HG03460 (cell line): ENCODE measurements around the gene BRF1.

Experiments
- ATAC-seq: cut with Tn5 transposase; IDR thresholded peaks from one replicate; pipeline ENCODE4 v1.9.1; 2021; ENCODE audit not compliant: unreplicated experiment

The BRF1 gene

GRCh38 chr14:105213361-105213760, 87.4 kb downstream of the BRF1 start:
- ATAC-seq: no peak

DNA sequence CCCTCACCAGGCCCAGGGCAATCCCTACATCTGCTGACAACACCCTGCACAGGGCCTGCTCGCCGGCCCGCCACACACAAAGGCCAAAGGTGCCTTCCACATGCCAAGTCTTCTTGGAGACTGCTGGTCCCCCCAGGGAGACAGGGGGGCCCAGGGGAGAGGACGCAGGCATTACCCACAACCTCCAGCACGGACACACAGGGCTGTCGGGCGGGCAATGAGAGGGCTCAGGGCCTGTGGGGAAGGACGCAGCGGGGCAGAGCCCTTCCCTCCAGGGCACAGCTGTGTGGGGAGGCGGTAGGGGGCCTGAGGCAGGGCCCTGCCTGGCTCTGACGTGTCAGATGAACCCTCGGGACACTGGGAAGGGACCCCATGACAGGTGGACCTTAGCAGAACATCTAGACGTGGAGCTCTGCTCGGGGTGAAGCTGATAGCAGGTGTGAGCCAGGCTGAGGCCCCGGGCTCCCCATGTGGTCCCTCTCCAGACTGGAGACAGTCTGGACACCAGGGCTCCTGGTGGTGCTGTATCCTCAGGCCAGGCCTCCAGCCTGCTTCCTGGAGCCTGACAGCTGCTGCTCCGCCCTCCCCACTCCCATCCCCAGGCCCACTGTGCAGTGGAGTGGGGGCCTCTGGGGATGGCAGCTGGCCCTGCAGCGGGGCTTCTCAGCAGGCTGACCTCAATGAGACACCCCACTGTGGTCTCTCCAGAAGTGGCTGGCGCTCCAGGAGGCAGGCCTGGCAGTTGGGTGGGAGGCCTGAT, 88.1 kb downstream of the BRF1 start:
- no peak for ATAC-seq

DNA sequence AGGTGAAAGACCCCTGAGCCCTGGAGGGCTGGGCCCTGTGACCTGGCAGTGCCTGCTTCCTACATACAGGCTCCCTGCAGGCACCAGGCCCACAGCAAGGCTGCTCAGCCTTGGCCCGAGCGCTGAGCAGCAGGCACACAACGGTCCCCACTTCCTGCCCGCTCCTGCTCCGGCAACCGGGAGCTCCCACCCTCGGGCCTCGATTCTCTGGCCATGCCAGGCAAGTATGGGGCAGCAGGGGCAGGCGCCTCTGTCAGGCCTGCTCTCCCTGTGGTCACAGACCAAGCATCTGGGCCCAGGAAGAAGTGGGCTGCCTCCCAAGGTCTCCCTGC, 89.1 kb downstream of the BRF1 start:
- ATAC-seq: no peak

GRCh38 chr14:105211086-105211757, 89.6 kb downstream of the BRF1 start:
- ATAC-seq: no peak

DNA sequence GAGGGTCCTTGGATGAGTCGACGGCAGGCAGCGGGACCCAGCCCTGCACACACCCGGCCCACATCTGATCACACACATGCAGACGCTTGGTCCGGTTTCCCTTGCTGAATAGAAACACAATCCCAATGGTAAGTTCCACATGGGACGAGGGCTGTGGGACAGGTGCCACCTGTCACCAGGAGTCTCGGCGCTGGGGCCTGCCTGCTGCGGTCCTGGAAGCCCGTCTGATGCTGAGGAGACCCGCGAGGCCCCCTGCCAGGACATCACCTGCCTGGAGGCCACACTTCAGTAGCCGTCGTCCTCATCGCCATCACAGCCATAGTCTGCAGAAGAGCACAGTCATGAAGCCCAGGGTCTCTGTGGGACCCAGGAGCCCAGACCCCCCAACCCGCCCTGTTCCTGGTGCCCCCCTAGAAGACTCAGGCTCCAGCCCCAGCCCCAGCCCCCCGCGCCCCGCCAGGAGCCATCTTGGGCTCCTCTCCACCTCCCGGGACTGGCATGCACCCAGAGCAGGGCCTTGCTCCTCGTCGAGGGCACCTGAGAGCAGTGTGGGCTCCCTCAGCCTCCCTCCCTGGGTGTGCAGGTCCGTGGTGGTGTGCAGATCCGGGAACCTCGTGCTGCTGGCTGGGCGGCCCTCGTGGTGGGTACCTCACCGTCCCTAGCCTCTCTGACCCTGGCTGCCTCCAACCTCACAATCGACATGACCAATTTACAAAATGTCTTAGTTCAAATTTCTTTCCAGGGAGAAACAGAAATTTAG, 90.4 kb downstream of the BRF1 start:
- ATAC-seq: no peak

DNA sequence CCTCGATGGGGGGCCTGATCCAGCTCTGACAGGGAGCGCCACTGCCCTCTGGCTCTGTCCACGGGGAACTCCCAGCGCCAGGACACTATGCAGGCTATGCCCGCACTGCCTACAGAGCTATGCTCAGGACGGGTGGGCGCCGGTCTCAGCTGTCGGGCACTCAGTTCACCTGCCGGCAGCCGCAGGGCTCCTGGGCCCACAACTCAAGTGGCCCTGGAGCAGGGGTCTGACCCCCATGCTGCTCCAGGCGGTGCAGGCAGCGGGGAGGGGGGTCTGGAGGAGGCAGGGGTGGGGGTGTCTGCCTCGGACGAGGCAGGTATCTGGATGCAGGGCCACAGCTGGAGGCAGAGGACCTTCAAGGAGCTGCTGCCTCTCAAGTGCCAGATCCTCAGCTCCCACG, 91.2 kb downstream of the BRF1 start:
- no peak for ATAC-seq

- no peak for ATAC-seq
Observed at GRCh38 chr14:105209091-105209490, 91.7 kb downstream of the BRF1 start.

DNA sequence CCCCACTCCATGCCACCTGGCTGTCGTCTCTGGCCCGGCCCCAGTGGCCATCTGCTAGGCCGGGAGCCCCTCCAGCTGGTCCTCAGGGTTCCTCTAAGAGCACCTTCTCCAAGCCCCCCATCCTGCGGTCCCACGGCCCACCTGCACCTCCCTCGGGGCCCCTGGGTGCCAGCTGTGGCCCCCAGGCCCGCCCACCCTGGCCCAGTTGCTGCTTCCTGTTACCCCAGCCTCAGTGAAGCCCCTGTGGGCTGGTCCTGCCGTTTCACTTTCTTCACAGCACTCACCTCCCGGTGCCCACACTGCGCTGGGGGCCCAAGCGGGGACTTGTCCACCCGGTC, 92.1 kb downstream of the BRF1 start:
- ATAC-seq: no peak

DNA sequence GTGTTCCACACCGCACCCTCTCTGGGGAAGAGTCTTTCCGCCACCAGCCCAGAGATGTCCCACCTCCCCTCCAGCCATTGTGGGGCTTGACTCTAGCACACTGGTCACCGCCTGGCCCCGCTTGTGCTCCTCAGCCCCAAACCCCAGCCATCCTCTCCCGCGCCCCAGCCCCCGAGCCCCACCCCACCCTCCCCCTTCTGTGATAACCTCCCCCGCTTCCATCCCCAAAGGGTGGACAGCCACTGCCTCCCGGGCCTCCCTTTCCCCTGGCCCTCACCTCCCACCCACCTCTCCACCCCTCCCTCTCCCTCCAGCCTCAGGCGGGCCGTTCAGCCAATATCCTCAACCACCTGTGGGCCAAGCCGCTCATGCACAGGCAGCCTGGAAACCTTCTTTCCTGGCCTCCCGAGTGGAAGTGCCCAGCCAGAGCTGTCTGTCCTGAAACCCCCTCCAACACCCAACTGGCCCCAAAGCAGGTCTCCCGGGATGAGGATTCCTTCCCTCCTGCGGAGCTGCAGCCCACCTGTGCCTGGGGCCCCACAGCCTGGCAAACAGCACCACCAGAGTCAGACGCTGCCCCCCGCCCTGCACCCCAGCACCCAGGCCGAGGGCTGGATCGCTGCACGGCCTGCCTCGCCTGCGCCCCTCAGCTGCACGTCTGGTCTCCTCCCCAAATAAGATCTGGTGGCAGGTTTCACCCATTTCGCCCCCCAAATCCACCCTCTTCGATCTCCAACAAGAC, 92.6 kb downstream of the BRF1 start:
- no peak for ATAC-seq

- ATAC-seq: no peak
Observed at GRCh38 chr14:105207460-105207901, 93.3 kb downstream of the BRF1 start.

- ATAC-seq: no peak
Observed at GRCh38 chr14:105206873-105207272, 93.9 kb downstream of the BRF1 start.

DNA sequence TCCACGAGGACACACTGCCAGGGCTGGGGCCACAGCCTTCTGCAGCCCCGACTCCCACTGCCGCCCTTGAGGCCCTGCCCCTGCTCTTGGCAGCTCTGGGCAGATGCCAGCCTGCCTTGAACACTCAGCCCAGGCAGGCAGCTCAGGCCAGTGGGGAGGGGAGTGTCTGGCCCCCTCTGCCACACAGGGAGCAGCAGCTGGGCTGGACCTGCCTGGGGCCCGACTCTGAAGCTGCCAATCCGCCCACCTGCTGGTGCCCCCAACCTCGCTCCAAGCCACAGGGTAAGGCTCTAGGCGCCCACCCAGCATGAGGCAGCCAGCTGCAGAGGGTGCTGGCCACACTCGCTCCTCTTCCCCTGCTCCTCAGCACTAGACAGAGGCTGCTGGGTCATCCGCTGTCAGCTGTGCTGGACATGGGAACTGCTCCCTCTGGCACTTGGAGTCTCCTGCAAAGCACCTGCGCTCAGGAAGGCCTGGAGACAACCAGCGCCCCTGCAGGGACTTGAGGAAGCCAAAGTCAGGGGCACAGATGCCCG, 95.1 kb downstream of the BRF1 start:
- no peak for ATAC-seq

GRCh38 chr14:105204931-105205672, 95.7 kb downstream of the BRF1 start:
- no peak for ATAC-seq

DNA sequence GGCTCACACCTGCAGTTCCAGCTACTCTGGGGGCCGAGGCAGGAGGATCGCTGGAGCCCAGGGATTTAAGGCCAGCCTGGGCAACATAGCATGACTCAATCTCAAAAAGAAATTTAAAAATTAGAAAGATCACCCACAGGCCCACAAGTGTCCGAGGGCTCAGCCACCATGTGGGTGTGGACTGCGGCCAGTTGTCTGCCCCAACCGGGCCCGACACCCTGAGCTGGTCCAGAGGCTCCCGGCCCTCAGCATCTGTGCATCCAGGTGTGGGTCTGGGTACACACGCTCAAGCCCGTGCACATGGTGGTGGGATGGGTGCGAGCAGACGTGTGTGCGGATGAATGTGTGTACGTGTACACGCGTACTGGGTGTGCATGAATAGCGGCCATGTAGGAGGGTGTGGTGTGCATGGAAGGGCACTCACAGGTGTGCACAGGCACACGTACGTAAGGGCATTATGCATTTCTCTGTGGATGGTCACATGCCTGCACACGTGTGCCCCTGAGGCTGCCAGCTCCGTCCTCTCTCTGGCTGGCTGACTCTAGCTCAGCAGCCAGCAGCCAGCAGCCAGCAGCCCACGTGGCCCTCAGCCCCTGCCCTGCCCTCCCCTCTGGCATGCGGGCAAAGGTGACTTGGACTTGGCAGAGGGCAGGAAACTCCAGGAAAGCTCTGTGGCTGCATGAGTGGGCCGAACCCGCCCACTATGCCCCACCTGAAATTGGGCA, 96.4 kb downstream of the BRF1 start:
- no peak for ATAC-seq

- no peak for ATAC-seq
Observed at GRCh38 chr14:105203701-105204100, 97.1 kb downstream of the BRF1 start.

- ATAC-seq: no peak
Observed at GRCh38 chr14:105203057-105203531, 97.7 kb downstream of the BRF1 start.

GRCh38 chr14:105201925-105202513, 98.8 kb downstream of the BRF1 start:
- no peak for ATAC-seq

- ATAC-seq: no peak
Observed at GRCh38 chr14:105201156-105201924, 99.5 kb downstream of the BRF1 start.

DNA sequence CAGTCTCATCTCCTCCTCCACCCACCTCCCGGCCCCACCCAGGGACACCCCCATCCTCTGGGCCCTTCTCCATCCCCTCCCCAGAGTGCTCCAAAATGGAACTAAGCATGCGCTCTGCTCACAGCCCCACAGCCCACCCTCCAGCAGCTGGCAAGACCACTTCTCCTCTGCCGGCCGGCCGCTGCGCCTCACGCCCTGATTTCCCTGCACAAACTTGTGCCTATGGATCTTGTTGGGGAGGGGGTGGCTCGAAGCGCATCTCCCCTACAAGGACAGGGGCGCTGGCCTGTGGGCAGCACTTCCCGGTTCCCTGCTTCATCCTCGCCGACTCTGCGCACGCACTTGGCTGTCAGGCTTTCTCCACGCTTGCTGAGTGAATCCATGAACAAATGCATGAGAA, 100.2 kb downstream of the BRF1 start:
- no peak for ATAC-seq
